GM20000 (cell line): Measurements from ENCODE around the gene ARMH1.
A peak's percentile ranks its signal among the peaks of the same experiment; 100 is the strongest.

Experiments
- DNase-seq: peaks from one replicate; pipeline ENCODE4 v3.0.0; 2012; ENCODE audit warnings: low spot score
- CTCF ChIP-seq: IDR thresholded peaks from 2 replicates; pipeline ENCODE4 v1.5.1; 2012; ENCODE audit warnings: mild to moderate bottlenecking, control low read depth; ENCODE audit errors: extremely low read depth, missing control alignments

Gene ARMH1

GRCh38 chr1:44674113-44675000, at the start of gene ARMH1, which contains the start of gene TMEM53:
TSS of gene ARMH1 (plus strand) at chr1:44674714. CDS start at chr1:44689698, 14,984 bp downstream.
TSS of gene TMEM53 (minus strand) at chr1:44674481. CDS start at chr1:44674391, 90 bp downstream.
- peak; percentile 95 for DNase-seq
- TF ChIP-seq CTCF, result no peak

GRCh38 chr1:44625348-44625747, 49.2 kb upstream of the ARMH1 start:
- no peak for TF ChIP-seq CTCF
- no peak for DNase-seq

- no peak for DNase-seq
- TF ChIP-seq CTCF, result no peak
Observed at GRCh38 chr1:44628962-44629756, 45.4 kb upstream of the ARMH1 start.

GRCh38 chr1:44630116-44630515, 44.4 kb upstream of the ARMH1 start:
- no peak for TF ChIP-seq CTCF
- no peak for DNase-seq

- no peak for TF ChIP-seq CTCF
- DNase-seq, result no peak
Observed at GRCh38 chr1:44631333-44631646, 43.2 kb upstream of the ARMH1 start.

GRCh38 chr1:44631647-44632539, 42.6 kb upstream of the ARMH1 start:
- peak; percentile 96 for DNase-seq
- no peak for TF ChIP-seq CTCF
